ENCODE measurements around the gene TSHZ3.

- TF ChIP-seq CTCF (IDR thresholded peaks at IDR 0.05) (no peak), POLR2A (IDR thresholded peaks at IDR 0.05) (no peak)
Observed at GRCh38 chr19:31386806-31387205, 37.6 kb upstream of the TSHZ3 start.

Data from lower leg skin (tissue), 3 donors.